ENCODE results near the gene B3GNT7.
"Not testable (repeated sequence)": the region's sequence is repeated elsewhere in the genome, so short reads cannot be mapped to it uniquely, and the experiment has no call there.

B3GNT7 gene, protein sequence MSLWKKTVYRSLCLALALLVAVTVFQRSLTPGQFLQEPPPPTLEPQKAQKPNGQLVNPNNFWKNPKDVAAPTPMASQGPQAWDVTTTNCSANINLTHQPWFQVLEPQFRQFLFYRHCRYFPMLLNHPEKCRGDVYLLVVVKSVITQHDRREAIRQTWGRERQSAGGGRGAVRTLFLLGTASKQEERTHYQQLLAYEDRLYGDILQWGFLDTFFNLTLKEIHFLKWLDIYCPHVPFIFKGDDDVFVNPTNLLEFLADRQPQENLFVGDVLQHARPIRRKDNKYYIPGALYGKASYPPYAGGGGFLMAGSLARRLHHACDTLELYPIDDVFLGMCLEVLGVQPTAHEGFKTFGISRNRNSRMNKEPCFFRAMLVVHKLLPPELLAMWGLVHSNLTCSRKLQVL

DNA sequence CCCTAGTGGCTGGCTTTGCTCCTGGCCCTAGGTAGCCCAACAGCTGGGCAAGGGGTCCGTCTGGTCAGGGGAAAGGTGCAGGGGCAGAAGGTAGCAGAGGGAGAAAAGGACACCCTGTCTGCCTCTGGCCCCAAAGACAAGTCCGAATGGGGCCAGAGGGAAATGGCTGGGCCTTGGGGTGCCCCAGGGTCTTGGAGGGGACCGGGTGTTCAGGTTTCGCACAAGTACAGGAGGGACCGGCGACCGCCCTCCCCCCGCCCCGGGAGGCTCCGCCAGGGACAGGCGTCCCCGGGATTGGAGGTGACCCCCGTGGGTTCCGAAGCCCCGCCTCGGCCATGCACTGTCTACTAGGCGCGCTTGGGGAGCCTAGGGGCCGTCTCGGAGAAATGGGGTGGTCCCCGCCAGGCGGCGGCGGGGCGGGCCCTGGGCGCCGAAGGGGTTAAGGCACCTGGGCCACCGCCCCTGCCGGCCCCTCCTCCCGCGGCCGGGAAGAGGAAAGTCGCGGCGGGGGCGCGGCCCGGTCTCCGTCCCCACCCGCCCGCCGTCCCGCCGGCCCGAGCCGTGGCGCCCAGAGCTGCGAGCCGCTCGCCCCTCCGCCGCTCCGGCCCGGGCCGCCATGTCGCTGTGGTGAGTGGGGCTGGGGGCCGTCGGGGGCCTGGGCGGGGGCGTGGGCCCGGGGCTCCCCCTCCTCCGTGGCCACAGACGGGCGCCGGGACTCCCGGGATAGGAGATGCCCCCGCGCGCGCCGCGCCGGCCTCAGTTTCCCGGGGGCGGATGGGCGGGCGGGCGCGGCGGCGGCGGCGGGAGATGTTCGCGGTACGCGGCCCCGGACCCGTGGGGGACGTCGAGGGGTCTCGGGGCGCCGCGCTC, at the start of gene B3GNT7:
Gene B3GNT7 (plus strand): TSS at position 523 of the 870 bp plus-strand sequence. CDS start 94 bp downstream, at position 617.
- DNase-seq (ENCODE audit: extremely low spot score, insufficient read length, low read depth) (peak; percentile 59), FAIRE-seq (peak; percentile 12)

DNA sequence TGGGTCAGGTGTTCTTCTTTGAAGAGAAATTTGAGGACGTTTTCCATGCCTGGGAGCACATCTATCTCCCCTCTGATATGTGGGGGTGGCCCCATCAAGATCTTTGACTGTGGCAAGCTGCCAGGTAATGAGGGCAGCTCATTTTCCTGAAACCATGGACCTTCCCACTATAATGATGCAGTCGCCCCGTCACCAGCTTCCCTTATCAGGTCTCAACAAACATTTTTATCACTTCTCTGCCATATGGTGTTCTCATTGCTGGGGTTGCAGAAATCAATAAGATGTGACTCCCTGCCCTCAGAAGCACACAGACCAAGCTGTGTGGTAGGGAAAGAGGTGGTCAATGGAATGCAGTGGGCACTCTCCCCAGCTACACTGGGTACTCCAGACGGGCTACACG, 48.4 kb upstream of the B3GNT7 start:
- FAIRE-seq (no peak), DNase-seq (ENCODE audit: extremely low spot score, insufficient read length, low read depth) (no peak)

DNA sequence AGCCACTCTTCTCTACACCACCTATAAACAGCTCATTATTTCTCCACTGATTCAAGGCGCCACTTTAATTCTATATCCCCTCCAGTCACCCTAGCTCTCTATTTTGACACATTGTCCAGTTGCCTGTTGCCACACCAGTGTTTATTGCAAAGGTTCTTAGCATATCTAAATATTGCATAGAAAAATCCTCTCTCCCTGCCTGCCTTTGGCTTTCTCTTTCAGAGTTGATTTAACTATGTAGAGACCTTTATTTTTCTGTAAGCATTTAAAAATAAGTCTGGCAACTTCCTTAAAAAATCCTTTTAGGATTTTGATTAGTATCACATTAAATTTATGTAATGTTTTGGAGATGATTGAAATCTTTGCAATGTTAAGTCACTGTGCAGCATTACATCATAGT, 47.9 kb upstream of the B3GNT7 start:
- DNase-seq (ENCODE audit: extremely low spot score, insufficient read length, low read depth): no peak
- FAIRE-seq: no peak

DNA sequence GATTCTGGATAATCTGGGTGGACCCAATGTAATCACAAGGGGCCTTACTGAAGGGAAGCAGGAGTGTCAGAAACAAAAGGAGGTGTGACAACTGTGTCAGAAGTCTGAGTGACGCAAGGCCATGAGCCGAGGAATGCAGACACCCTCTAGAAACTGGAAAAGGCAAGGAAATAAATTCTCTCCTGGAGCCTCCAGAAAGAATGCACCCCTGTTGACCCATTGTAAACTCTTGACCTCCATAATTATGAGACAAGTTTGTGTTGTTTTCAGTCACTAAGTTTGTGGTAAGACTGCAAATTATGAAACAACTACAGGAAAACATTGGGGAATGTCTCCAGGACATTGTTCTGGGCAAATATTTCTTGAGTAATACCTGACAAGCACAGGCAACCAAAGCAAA, 47.3 kb upstream of the B3GNT7 start:
- DNase-seq (ENCODE audit: extremely low spot score, insufficient read length, low read depth) (no peak), FAIRE-seq (no peak)

DNA sequence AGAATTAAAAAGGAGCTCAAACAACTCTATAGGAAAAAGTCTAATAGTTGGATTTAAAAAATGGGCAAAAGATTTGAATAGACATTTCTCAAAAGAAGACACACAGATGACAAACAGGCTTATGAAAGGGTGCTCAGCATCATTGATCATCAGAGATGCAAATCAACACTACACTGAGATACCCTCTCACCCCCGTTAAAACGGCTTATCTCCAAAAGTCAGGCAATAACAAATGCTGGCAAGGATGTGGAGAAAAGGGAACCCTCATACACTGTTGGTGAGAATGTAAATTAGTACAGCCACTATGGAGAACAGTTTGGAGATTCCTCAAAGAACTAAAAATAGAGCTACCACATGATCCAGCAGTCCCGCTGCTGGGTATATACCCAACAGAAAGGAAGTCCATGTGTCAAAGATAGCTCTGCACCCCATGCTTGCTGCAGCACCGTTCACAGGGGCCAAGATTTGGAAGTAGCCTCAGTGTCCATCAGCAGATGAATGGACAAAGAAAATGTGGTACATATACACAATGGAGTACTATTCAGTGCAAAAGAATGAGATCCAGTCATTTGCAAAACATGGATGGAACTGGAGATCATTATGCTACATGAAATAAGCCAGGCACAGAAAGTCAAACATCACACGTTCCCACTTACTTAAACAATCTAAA, 46.7 kb upstream of the B3GNT7 start:
- FAIRE-seq (no peak), DNase-seq (ENCODE audit: extremely low spot score, insufficient read length, low read depth) (no peak)

DNA sequence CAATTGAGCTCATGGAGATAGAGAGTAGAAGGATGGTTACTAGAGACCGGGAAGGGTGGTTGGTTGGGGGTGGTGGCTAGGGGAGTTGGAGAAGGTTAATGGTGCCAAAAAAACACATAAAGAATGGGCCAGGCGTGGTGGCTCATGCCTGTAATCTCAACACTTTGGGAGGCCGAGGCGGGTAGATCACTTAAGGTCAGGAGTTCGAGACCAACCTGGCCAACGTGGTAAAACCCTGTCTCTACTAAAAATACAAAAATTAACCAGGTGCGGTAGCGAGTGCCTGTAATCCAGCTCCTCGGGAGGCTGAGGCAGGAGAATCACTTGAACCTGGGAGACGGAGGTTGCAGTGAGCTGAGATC, 46.2 kb upstream of the B3GNT7 start:
- not testable (repeated sequence) for DNase-seq (ENCODE audit: extremely low spot score, insufficient read length, low read depth); FAIRE-seq

DNA sequence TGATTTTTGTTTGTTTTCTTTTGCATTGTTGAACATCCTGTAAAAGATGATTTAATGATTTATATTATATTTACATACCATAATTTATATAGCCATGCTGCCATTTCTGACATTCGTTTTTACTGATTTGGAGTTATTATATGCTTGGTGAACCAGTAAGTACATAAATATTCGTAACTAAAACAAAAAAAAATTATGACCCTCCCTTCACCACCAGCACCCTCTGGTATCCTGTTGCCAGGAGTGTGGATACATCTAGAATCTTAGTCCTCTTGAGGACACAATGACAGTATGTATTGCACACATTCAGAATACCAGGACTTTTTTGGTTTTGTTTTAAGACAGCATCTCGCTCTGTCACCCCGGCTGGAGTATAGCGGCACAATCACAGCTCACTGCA, 43.9 kb upstream of the B3GNT7 start:
- FAIRE-seq (no peak), DNase-seq (ENCODE audit: extremely low spot score, insufficient read length, low read depth) (no peak)

DNA sequence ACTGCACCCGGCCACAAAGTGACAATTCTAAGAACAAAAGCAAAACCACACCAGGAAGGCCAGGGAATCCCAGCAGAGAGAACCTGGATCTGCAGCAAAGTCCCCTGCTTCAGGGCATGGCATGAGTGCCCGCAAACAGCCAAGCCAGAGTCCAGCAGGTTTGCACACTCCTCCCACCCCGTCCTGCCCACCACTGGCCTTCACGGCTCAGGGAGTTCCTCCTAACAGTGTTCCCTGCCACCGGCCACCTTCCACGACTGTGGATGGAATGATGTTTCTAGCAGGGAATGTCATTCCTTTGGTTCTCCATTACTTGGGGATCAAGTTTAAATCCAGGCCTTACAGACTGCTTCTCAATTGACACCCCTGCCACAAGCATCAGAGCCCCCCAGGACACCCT, 42.0 kb upstream of the B3GNT7 start:
- no peak for FAIRE-seq
- no peak for DNase-seq (ENCODE audit: extremely low spot score, insufficient read length, low read depth)

DNA sequence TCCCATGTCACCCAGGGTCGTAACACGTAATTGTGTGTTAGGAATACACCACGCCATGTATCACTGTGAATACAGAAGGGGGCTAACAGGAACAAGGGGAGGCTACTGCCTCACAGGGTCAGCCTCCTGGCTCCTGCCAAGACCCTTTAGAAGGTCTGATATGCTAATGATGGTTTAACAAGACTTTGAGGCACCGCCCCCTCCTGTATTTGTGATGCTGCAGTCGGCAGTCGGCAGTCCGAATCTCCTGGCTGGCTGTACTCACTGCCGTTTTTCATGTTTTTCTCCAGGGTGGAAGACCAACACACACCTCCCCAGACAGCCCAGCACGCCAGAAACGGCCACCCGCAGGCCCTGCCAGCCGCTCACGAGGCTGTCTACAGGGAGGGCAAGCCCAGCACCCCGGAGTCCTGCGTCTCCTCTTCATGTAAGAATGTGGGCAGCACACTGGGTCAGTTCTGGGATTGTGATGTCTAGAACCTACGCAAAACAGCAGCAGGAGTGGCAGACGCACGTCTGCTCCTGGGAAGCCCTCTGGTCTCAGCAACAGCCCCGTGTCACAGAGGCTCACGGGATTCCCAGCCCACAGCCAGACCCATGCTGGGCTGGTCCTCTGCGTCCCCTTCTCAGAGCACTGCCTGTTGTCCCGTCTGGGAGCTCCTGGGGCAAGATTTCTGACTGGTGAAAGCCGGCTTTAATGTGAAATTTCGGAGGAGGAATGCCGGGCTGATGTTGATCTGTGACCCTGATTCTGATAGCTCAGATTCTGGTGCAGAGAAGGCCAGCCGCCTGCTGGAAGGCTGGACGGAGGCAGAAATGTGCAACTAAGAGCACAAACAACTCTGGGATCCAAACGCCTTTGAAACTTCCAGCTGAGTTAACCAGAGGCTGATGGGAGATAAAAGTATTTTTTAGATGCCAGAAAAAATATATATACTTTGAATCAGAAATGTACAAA, 39.7 kb upstream of the B3GNT7 start:
- FAIRE-seq (no peak), DNase-seq (ENCODE audit: extremely low spot score, insufficient read length, low read depth) (no peak)

DNA sequence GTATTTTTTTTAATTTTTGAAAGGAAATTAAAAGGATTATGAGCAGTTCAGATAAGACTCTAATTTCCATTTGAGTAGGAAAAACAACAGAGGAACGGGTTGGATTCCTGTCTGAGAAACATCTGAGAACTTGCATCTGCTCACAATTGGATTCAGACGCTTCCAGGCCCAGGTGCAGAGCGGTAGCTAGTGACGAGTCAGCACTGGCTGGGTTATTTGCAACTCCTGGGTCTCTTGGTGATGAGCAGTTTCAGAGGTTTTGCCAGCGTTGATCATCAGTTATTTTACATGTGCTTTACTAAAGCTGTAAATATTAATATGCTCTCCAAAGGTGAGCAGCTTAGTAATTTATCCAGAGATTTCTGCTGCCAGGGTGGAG, 39.1 kb upstream of the B3GNT7 start:
- FAIRE-seq: no peak
- no peak for DNase-seq (ENCODE audit: extremely low spot score, insufficient read length, low read depth)

DNA sequence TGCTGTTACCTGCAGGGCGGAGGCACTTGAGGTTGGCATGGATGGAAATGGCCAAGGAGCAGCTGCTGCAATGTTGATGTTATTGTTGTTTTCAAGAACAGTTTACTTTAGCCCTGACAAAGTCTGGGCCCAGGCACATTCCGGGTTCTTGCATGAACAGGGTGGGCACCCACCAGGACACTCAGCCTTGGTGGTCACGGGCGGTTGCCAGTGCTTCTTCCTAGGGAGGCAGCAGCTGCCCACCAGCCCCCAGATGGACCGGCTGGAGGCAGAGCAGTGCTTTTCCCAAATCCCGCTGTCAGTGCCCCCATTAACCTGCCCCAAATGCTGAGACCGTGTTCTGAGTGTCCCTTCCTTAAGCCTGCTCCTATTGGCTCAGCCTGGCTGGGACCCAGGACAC, 38.5 kb upstream of the B3GNT7 start:
- FAIRE-seq (no peak), DNase-seq (ENCODE audit: extremely low spot score, insufficient read length, low read depth) (no peak)

DNA sequence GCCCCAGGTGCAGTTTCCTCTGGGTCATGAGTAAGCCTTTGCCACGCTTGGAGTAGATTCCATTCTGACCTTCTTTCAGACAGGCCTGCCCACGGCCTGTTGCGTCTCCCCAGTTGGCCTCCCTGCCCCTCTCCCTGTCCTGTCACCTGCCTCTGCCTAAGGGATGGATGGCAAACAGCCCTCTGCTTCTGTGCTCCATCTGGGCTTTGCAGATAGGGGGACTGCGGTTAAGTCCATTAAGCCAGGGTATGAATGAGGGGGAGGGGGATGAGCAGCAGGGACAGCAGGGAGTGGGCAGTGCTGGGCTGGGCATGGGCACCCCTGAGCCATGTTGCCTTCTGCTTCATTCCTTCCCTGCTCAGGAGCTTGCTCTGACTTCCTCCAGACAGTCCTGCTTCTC, 37.6 kb upstream of the B3GNT7 start:
- no peak for DNase-seq (ENCODE audit: extremely low spot score, insufficient read length, low read depth)
- FAIRE-seq: no peak

DNA sequence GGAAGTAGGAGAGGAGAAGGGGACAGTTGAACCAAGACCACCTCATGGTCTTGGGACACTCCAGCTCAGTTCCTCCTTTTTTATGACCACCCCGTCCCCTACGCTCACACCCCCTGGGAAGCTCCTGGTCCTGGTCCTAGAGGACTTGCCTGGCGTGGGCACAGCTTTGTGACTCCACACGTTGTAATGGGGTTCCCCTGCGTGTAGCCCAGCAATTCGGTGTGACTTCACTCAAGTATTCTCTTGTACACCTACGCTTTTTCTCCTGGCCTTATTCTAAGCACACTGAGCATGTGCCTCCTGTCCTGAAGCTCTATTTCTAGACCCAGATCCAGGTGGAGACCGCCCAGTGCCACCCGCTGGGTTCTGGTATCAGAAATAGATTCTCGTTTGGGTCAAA, 36.1 kb upstream of the B3GNT7 start:
- DNase-seq (ENCODE audit: extremely low spot score, insufficient read length, low read depth) (no peak), FAIRE-seq (no peak)

DNA sequence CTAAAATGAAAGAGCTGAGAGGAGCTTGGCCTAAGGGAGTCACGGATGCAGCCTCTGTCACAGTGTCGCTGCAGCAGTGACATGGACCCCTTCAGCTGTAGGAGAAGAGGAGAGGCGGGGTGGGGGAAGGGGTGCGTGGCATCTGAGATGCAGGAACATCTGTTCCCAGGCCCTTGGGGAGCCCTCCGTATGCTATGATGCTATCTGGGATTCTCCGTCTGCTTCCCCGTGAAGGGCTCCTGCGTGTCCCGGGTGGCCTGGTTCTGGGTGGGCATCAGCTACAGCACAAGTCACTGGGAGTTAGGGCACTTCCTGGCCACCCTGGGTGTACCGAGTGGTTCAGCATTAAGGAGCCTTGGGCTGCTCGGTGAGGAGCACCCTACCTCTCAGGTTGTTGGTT, 35.6 kb upstream of the B3GNT7 start:
- no peak for FAIRE-seq
- DNase-seq (ENCODE audit: extremely low spot score, insufficient read length, low read depth): no peak

DNA sequence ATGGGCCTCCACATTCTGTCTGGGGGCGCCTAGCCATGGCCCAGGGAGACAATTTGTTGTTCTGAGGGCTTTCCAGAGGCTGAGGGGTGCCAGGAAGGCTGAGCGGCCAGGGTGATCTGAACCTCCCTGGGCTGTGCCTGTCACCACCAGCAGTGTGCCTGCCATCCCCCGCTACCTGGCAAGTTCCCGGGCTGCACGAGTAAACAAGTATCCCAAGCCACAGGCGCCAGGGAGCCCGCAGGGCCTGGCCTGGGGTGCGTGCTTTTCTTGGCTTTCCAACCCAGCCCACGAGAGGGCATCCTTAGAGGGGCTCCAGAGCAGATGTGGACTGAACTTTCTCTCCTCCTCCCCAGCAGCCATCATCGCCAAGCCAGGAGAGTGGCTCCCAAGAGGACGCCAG, 35.1 kb upstream of the B3GNT7 start:
- DNase-seq (ENCODE audit: extremely low spot score, insufficient read length, low read depth) (no peak), FAIRE-seq (no peak)

DNA sequence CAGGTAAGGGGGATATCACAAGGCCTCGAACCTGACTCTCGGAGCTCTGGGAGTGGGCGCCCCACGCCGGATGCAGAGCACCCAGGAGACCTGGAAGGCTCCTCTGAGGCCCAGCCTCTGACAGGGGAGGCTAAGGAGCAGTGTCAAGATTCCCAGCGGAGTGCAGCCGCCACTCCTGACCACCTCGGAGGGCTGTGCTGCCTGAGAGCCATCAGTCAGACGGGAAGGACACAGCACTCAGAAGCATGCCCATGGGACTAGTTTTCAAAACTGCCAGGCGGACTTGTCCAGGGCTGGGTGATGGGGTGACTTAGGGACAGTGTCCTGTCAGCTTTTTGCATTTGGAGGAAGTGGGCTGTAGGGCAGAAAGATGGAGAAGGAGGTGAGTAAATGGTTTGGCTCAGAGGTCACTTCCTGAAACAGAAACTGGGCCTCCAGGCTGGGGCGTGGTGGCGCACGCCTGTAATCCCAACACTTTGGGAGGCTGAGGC, 34.6 kb upstream of the B3GNT7 start:
- DNase-seq (ENCODE audit: extremely low spot score, insufficient read length, low read depth) (no peak), FAIRE-seq (no peak)

DNA sequence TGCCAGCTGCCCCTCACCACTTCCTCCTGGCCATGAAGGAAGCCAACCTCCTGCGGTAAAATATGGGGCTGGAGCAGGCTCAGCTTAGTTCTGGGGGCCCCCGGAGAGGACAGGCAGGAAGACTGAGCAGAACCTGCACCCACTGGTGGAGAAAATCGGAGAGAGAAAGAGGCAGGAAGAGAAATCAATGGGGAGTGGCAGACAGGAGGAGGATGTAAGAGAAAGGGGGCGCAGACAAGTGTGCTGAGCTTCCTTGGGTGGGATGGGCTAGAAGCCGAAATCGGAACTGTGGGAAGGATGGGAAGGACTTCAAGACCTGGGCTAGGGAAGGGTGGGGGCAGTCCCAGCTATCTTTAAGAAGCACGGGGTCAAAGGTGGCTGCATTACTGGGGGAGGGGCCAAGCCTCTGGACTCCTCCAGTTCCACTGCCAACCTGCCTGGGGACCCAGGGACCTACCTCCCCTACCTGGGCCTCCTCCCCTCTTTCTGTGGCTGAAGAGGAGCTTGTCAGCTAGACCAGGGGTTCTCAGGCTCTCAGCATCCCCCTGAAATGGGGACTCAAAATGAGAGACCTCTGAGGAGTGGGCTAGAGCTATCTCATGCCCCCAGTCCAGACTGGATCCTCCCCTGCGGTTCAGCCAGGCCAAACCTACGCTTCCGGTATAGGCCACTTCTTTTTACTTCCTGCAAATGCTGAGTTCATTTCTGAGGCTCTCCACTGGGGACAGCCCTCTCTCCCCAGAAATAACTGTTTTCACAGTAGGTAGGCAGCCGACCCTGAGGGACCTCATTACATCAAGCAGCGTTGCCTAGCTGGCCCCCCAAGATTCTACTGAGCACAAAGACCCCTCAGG, 33.6 kb upstream of the B3GNT7 start:
- FAIRE-seq: peak; percentile 96
- DNase-seq (ENCODE audit: extremely low spot score, insufficient read length, low read depth): peak; percentile 73

DNA sequence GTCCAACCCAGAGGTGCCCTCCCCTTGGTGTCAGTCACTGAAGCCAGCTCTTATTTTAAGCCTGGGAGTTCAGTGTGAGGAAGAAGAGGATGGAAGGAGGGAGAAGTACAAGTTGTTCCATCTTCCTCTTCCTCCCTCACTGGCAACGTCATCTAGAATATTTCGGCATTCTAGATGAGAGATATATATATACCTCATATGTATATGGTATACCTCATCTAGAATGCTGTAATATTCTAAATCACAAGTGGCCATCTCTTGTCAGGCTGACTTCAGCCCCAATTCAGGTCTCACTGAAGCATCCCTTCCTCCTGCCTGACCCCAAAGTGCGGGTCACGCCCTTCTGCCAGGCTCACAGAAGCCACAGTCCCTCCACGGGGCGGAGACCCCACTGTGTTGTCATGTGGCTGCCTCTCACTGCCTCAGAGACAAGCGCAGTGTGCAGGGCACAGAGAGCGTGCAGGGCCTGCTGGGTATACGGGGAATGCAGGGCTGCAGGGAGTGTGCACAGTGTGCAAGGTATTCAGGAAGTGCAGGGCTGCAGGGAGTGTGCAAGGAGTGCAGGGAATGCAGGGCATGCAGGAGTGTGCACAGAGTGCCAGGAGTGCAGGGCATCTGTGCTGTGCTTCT, 32.8 kb upstream of the B3GNT7 start:
- no peak for FAIRE-seq
- DNase-seq (ENCODE audit: extremely low spot score, insufficient read length, low read depth): no peak

All from GM18507 (cell line).